HG02852 (cell line): ENCODE results near the gene EIF4E1B.
"Not testable (repeated sequence)": the region's sequence is repeated elsewhere in the genome, so short reads cannot be mapped to it uniquely, and the experiment has no call there.

Experiments
- ATAC-seq: cut with Tn5 transposase; IDR thresholded peaks from one replicate; pipeline ENCODE4 v1.9.1; 2021; ENCODE audit warnings: mild to moderate bottlenecking, moderate library complexity; ENCODE audit not compliant: unreplicated experiment

Gene EIF4E1B

GRCh38 chr5:176629853-176630680 lies at the start of gene EIF4E1B, which contains the start of gene SNCB:
TSS of gene EIF4E1B (plus strand) at chr5:176630675. CDS start at chr5:176642788, 12,113 bp downstream.
TSS of gene SNCB (minus strand) at chr5:176630534. CDS start at chr5:176629654, 880 bp downstream.
- ATAC-seq, result no peak

- ATAC-seq, result no peak
Observed at GRCh38 chr5:176581361-176581760, 49.1 kb upstream of the EIF4E1B start.

GRCh38 chr5:176583076-176583475 lies 47.4 kb upstream of the EIF4E1B start:
- no peak for ATAC-seq

GRCh38 chr5:176587398-176587797 lies 43.1 kb upstream of the EIF4E1B start:
- ATAC-seq, result no peak

- no peak for ATAC-seq
Observed at GRCh38 chr5:176588297-176588696, 42.2 kb upstream of the EIF4E1B start.

GRCh38 chr5:176589039-176589769 lies 41.3 kb upstream of the EIF4E1B start:
- ATAC-seq, result no peak

- no peak for ATAC-seq
Observed at GRCh38 chr5:176590035-176590717, 40.3 kb upstream of the EIF4E1B start.

GRCh38 chr5:176591667-176592066 lies 38.8 kb upstream of the EIF4E1B start:
- ATAC-seq, result not testable (repeated sequence)

- ATAC-seq, result no peak
Observed at GRCh38 chr5:176592573-176592972, 37.9 kb upstream of the EIF4E1B start.

GRCh38 chr5:176593273-176593869 lies 37.1 kb upstream of the EIF4E1B start:
- no peak for ATAC-seq

- ATAC-seq, result no peak
Observed at GRCh38 chr5:176594554-176594953, 35.9 kb upstream of the EIF4E1B start.

GRCh38 chr5:176595386-176595943 lies 35.0 kb upstream of the EIF4E1B start:
- no peak for ATAC-seq

GRCh38 chr5:176596069-176596644 lies 34.3 kb upstream of the EIF4E1B start:
- ATAC-seq, result no peak

GRCh38 chr5:176596689-176597416 lies 33.6 kb upstream of the EIF4E1B start:
- peak; percentile 55 for ATAC-seq

GRCh38 chr5:176597417-176598389 lies 32.8 kb upstream of the EIF4E1B start:
- no peak for ATAC-seq

- ATAC-seq, result not testable (repeated sequence)
Observed at GRCh38 chr5:176599749-176600430, 30.6 kb upstream of the EIF4E1B start.

- ATAC-seq, result no peak
Observed at GRCh38 chr5:176601901-176602482, 28.5 kb upstream of the EIF4E1B start.
